GM19239 (cell line): ENCODE results near the gene CPTP.

Source experiments
- DNase-seq: peaks from one replicate; pipeline ENCODE4 v3.0.0; 2011; ENCODE audit warnings: low spot score; ENCODE audit not compliant: insufficient read length
- FAIRE-seq: peaks from 2 replicates; lab custom pipeline; 2011; peaks lifted over from hg19 to GRCh38; lab: Jason Lieb, UNC

CPTP gene

GRCh38 chr1:1324524-1325287 is at the start of gene CPTP, which contains the start of gene INTS11:
Gene CPTP (plus strand): TSS chr1:1324802. CDS start chr1:1326911, 2,109 bp downstream.
Gene INTS11 (minus strand): TSS chr1:1324660. CDS start chr1:1324608, 52 bp downstream.
- peak; percentile 99 for FAIRE-seq
- peak; percentile 99 for DNase-seq

DNA sequence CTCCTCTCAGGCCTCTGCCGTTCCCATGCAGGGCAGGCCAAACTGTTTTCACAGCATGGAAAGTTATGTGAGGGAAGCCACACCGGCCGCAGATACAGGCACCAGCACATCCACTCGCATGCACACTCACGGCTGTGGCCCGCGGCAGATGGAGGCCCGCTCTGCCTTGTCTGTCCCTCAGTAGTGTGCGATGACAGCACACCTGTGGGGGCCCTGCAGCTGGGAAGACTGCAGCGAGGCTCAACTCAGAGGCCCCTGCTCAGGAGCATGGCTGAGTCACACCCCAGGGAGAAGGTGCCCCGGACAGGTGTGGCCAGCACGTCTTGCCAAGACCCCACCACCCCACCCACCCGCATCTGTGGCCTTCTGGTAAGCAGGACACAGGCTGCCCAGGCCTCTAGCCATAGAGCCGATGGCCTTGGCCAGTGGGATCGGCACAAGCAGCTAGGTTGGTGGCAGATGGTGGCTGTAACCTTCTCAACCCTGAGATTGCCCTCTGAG is 49.6 kb upstream of the CPTP start:
- FAIRE-seq, result no peak
- DNase-seq, result no peak

DNA sequence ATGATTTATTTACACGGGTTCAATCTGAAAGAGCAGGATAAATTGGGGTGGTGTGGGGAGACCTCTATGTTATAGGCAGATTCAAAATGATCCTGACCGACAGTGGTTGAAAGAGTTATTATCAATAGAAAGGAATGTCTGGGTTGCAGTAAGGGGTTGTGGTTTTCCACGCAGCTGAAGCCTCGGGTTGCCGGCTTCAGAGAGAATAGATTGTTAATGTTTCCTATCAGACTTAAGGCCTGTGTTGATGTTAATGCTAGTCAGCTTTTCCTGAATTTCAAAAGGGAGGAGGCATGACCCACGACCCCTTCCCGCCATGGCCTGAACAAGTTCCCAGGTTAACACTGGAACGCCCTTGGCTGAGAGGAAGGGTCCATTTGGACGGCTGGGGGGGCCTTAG is 48.8 kb upstream of the CPTP start:
- DNase-seq (no peak), FAIRE-seq (no peak)

DNA sequence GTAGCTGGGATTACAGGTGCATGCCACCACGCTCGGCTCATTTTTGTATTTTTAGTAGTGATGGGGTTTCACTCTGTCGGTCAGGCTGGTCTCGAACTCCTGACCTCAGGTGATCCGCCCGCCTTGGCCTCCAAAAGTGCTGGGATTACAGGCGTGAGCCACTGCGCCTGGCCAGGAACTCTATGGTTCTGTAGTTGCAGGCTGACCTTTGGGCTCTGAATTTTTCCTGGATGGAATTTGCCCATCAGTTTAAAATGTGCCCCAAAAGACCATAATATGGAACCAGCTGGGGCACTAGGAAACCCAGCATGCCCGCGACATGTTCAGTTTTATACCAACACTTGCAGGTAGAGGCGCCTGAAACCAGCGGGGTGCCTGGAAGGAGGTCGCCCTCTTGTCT is 46.0 kb upstream of the CPTP start:
- DNase-seq (no peak), FAIRE-seq (no peak)

DNA sequence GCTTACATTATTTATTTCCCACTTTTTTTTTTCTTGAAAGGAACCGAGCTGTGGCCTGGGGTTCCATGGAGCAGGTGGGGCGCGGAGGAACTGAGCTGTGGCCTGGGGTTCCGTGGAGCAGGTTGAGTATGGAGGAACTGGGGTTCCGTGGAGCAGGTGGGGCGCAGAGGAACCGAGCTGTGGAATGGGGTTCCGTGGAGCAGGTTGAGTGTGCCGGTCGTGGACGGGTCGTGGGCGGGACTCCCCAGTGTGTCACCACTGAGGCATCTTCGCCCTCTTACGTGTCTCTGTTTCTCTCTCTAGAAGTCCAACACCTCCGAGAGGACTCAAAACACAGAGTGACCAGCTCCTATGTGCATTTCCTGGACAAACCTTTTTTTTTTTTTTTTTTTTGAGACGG is 45.6 kb upstream of the CPTP start:
- DNase-seq (no peak), FAIRE-seq (no peak)

DNA sequence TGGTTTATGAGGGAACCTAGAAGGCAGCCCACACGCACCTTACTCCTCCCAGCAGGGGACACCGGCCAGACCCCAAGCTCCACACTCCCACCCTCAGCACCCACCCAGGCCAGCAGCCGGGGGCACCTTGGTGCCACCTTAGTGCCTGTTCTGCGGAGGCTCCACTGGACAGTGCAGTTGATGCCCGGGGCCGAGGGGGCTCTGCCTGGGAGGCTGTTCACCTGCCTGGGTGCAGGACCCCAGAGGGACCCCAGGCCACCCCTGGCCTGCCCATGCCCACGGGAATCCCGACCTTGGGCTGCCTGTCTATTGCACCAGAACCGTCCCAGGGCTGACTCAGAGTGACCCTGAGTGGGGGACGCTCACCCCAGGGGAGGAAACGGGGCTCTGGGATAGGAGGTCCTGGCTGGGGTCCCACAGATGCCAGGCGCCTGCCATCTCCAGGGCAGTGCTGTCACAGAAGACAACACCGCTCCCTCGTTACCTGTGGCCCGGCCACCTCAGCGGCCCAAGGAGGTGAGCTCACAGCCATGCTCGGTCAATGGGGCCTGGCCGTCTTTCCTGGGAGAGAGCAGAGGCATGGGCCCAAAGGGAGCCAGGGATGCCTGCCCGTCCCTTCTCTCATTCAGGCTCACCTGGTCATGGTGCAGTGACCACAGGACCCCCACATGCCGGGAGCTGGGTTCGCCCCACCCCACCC is 43.7 kb upstream of the CPTP start:
- DNase-seq (no peak), FAIRE-seq (no peak)

- no peak for DNase-seq
- FAIRE-seq, result no peak
Observed at GRCh38 chr1:1281533-1282321, 42.9 kb upstream of the CPTP start.

- FAIRE-seq, result no peak
Observed at GRCh38 chr1:1282998-1283397, 41.6 kb upstream of the CPTP start.

GRCh38 chr1:1283821-1284220 is 40.8 kb upstream of the CPTP start:
- DNase-seq (no peak), FAIRE-seq (peak; percentile 35)

More at GRCh38 chr1:1282998-1283397, 41.6 kb upstream of the CPTP start:
- no peak for DNase-seq

GRCh38 chr1:1284221-1285101 is 40.1 kb upstream of the CPTP start:
- FAIRE-seq, result no peak
- no peak for DNase-seq

DNA sequence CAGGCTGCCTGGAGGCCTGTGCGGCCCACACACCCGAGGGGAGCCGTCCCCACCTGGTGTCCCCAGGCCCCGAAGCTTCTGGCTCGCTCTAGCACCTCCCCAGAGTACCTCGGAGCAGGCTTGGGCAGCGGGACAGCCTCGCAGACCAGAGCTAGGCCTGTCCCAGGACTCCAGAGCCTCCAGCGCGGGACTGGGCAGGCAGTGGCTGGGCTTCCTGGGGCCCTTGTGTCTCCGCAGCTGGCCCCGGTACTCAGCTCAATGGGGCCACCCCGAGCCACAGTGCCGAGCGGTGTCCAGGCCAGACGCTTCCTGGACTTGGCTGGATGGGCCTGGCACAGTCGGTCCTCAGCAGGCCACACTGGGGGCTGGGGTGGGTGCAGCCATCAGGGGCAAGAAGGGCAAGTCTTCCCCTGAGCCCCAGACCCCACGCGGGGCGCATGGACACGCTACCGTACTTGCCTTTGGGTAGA is 39.5 kb upstream of the CPTP start:
- no peak for DNase-seq
- no peak for FAIRE-seq

GRCh38 chr1:1285611-1286311 is 38.8 kb upstream of the CPTP start:
- FAIRE-seq, result no peak
- no peak for DNase-seq

GRCh38 chr1:1286313-1287261 is 38.0 kb upstream of the CPTP start:
- DNase-seq, result no peak
- no peak for FAIRE-seq

GRCh38 chr1:1287288-1288110 is 37.1 kb upstream of the CPTP start:
- no peak for FAIRE-seq
- no peak for DNase-seq

GRCh38 chr1:1290238-1290731 is 34.3 kb upstream of the CPTP start:
- DNase-seq, result peak; percentile 93
- no peak for FAIRE-seq

- DNase-seq (no peak), FAIRE-seq (no peak)
Observed at GRCh38 chr1:1291023-1291528, 33.5 kb upstream of the CPTP start.
